ENCODE results near the gene PBRM1.

DNA sequence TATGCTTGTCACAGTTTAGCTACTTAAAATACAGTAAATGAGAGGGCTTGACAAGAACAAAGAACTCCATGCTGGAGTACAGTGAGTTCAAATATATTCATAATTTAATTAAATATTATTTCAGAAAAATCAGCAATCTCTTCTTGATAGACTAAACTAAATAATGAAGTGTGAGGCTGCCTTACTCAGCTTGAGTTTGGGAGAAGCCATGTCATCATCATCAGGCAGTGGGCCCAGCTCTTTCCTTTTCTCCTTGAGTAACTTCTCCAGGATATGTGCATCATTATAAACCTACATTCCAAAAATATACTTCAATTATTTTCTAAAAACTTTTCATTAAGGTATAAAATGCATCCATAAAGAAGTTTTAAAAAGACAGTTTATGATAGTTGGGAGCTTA is 70.5 kb downstream of the PBRM1 start:
- TF ChIP-seq, protein P1, sequence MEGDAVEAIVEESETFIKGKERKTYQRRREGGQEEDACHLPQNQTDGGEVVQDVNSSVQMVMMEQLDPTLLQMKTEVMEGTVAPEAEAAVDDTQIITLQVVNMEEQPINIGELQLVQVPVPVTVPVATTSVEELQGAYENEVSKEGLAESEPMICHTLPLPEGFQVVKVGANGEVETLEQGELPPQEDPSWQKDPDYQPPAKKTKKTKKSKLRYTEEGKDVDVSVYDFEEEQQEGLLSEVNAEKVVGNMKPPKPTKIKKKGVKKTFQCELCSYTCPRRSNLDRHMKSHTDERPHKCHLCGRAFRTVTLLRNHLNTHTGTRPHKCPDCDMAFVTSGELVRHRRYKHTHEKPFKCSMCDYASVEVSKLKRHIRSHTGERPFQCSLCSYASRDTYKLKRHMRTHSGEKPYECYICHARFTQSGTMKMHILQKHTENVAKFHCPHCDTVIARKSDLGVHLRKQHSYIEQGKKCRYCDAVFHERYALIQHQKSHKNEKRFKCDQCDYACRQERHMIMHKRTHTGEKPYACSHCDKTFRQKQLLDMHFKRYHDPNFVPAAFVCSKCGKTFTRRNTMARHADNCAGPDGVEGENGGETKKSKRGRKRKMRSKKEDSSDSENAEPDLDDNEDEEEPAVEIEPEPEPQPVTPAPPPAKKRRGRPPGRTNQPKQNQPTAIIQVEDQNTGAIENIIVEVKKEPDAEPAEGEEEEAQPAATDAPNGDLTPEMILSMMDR (IDR thresholded peaks at IDR 0.05), result no peak
- no peak for TF ChIP-seq EP300 (IDR thresholded peaks at IDR 0.05)
- TF ChIP-seq POLR2AphosphoS5 (IDR thresholded peaks at IDR 0.05), result no peak

Data from stomach (tissue), 4 donors.